ENCODE measurements around the gene CPLX4.

The CPLX4 gene

DNA sequence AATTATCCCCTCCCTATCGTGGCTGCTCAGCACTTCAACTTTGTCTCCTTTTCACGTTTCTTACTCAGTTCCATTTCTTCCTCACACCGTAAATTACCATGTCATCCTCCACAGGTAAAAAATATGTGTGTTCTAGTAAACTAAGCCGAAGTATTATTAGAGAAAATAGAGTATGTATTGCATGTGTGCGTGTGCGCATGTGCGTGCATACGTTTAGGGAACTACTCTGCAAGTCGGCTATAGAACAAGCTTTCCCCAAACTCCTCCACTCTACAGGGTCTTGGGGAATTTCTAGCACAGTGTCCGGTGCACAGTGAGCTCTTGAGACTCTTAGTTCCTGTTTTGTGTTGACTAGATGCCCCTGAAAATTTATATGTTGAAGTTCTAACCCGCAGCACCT lies 36.1 kb downstream of the CPLX4 start:
- DNase-seq (no peak), ATAC-seq (no peak)
- Mint-ChIP-seq H3K4me3 (no peak overlapping the region), H3K27ac (no peak overlapping the region), H3K4me1 (no peaks in the 10 kb centered on the region), H3K27me3 (peaks cover 79% of the 10 kb centered on the region), H3K9me3 (no peaks in the 10 kb centered on the region)

DNA sequence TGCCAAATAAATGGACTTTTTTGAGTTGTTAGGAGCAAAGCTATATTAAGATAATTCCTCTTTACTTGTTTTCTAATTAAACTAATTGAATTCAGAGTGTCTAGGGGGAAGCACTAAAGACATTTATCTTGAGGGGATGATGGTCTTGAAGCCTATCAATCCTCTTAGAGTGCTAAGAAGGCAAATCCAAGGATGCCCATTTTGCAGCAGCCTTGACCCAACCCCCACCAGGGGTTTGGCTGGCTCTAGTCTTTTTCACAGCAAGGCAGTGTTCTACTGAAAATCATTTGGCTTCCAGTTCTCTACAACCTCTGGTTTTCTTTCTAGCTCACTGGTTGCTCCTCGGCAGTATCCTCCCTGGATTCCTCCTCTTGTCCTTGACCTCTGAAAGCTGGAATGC lies 38.7 kb downstream of the CPLX4 start:
- DNase-seq, result no peak
- Mint-ChIP-seq H3K27ac (no peak overlapping the region), H3K4me1 (no peaks in the 10 kb centered on the region), H3K9me3 (no peaks in the 10 kb centered on the region), H3K27me3 (peaks cover 85% of the 10 kb centered on the region), H3K4me3 (no peak overlapping the region)
- ATAC-seq, result no peak

DNA sequence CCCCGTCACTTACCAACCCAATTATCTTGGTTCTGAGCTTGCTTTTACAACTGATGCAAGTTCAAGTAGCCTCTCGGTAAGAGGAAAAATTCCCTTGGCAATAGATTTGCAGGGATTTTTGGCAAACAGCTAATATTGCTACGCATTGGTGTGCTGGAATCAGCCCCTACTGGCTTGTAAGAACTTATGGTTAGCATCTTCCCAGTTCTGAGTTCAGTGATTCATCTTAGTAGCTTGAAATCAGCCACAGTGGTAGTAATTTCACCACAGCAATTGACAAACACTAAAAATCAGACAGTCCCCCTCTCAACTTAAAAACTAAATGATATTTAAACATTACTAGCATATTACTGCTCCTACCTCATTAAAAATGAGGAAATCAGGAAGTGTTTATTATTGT lies 39.3 kb downstream of the CPLX4 start:
- DNase-seq, result no peak
- H3K9me3 Mint-ChIP-seq, result no peaks in the 10 kb centered on the region
- peaks cover 3% of the 10 kb centered on the region for H3K4me1 Mint-ChIP-seq
- ATAC-seq, result no peak
- no peak overlapping the region for H3K27ac Mint-ChIP-seq
- H3K27me3 Mint-ChIP-seq, result peaks cover 85% of the 10 kb centered on the region
- no peak overlapping the region for H3K4me3 Mint-ChIP-seq

DNA sequence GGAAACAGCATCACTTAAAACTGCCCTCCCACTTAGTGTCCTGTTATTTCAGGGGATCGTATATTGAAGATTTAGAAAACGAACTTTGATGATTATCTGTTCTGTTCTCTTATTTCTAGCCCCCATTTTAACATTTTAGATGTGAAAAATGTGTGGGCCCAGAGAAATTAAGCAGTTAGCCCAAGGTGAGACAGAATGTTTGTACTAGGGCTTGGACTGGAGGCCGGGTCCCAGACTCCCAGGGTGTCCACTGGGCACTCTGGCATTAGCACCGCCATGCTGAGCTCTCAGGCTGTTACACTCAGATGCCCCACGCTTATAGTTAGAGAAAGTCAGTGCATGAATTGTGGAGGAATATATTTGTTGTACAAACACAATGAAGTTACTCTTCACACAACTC lies 39.7 kb downstream of the CPLX4 start:
- Mint-ChIP-seq H3K4me3 (no peak overlapping the region), H3K27ac (no peak overlapping the region), H3K4me1 (peaks cover 7% of the 10 kb centered on the region), H3K27me3 (peaks cover 85% of the 10 kb centered on the region), H3K9me3 (no peaks in the 10 kb centered on the region)
- DNase-seq, result no peak
- ATAC-seq, result no peak

DNA sequence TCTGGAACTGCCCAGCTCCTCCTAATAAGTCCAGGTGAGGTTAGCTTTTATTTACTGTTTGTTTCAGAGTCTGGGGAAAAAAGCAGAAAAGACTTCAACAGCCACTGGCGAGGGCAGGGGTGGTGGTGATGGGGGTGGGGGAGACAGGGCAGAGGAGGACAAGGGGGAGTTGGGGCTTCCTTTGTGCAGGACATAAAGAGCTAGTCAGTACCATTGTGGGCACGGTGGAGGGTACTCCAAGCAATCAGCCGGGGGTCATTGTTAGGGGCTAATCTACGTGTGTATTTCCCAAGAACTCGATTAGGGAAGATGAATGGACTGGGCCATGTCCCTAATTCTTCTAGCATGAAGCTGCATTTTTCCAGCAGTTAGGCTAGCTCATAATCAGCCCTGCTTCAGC lies 42.4 kb downstream of the CPLX4 start:
- Mint-ChIP-seq H3K4me1 (peaks cover 20% of the 10 kb centered on the region), H3K9me3 (no peaks in the 10 kb centered on the region), H3K27me3 (peaks cover 89% of the 10 kb centered on the region), H3K27ac (no peak overlapping the region), H3K4me3 (no peak overlapping the region)
- DNase-seq (no peak), ATAC-seq (no peak)

DNA sequence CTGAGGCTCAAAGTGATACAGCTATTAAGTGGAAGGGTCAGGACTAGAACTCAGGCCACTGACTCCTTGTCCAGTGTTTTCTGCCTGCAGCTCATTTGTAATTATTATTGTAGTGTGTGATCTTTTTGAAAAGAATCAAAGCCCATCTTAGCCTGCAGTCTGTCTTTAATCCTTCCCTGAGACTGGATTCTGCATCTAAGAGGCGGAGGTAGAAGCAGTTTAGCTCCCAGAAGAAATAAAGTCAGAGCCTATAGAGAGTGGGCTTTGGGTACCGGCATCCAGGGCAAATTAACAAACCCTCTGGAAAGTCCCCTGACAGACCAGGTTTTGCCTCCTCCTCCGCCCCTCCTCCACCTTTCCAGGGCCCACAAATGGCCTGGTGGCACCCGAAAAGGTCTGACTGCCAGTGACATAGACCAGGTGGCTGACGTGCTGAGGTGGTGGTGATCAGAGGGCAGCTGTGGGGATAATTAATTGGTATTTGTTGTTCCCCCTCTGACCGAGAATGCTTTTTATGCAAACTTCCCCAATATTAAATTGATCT lies 43.0 kb downstream of the CPLX4 start:
- DNase-seq, result no peak
- Mint-ChIP-seq H3K27ac (no peak overlapping the region), H3K4me1 (peaks cover 20% of the 10 kb centered on the region), H3K27me3 (peaks cover 89% of the 10 kb centered on the region), H3K9me3 (no peaks in the 10 kb centered on the region), H3K4me3 (no peak overlapping the region)
- no peak for ATAC-seq

DNA sequence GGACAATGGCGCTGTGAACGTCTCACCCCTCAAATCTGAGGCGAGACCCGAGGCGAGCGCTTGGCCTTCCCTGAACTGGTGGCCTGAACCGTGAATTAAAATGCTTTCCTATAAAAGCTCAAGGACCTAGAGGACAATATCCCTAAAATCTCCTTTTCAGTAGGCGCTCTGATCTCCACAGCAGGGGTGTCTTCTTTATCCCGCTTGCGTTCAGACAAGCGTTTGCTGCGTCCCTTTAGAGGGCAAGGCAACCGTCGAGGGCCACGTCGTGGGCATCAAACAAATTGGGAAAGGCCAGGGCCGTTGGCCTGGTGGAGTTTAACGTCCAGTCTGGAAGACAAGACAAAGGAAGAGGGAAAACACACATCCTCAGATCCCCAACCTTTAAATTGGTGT lies 43.9 kb downstream of the CPLX4 start:
- H3K27me3 Mint-ChIP-seq, result peaks cover 89% of the 10 kb centered on the region
- DNase-seq (no peak), ATAC-seq (no peak)
- no peaks in the 10 kb centered on the region for H3K9me3 Mint-ChIP-seq
- H3K4me1 Mint-ChIP-seq, result peaks cover 25% of the 10 kb centered on the region
- no peak overlapping the region for H3K27ac Mint-ChIP-seq
- no peak overlapping the region for H3K4me3 Mint-ChIP-seq

DNA sequence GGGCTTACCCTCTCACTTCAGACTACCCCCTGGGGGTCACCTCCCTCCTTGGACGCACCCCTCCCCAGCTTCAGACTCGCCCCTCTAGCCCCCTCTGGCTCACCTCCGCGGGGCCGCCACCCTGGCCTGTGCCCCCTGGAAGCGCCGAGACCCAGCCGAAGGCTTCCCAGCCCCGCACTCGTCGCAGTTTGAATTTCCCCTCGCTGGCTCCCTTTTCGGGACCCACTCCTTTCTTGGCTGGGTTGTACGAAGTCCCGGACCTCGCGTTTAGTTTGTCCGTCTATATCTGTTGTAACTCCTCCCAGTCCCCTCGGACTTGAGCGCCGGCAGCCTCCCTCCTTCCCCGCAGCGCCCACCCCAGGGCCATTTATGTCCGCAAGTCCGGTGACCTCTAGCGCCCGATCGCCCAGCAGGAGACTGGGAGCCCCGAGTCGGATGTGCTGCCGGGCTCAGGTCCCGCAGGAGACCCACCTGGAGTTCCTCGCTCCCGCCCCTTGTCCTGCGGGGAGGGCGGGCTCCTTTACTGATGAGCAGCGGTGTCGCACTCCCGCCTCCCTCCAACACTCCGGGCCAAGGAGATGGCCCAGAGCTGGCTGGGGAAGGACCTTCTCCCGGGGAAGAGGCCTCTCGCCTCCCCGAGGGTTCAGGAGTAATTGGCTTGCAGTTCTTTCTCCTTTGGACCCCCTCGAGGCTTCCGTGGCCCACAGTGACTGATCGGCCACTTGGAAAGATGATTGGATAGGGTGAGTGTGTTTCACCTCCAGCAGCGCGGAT lies 44.5 kb downstream of the CPLX4 start:
- no peaks in the 10 kb centered on the region for H3K9me3 Mint-ChIP-seq
- no peak for DNase-seq
- H3K4me3 Mint-ChIP-seq, result peak overlapping the region; percentile 53 to 70
- H3K27me3 Mint-ChIP-seq, result peaks cover 93% of the 10 kb centered on the region
- peaks cover 28% of the 10 kb centered on the region for H3K4me1 Mint-ChIP-seq
- ATAC-seq, result no peak
- H3K27ac Mint-ChIP-seq, result peak overlapping the region in 1 of 2 donors; percentile 12

DNA sequence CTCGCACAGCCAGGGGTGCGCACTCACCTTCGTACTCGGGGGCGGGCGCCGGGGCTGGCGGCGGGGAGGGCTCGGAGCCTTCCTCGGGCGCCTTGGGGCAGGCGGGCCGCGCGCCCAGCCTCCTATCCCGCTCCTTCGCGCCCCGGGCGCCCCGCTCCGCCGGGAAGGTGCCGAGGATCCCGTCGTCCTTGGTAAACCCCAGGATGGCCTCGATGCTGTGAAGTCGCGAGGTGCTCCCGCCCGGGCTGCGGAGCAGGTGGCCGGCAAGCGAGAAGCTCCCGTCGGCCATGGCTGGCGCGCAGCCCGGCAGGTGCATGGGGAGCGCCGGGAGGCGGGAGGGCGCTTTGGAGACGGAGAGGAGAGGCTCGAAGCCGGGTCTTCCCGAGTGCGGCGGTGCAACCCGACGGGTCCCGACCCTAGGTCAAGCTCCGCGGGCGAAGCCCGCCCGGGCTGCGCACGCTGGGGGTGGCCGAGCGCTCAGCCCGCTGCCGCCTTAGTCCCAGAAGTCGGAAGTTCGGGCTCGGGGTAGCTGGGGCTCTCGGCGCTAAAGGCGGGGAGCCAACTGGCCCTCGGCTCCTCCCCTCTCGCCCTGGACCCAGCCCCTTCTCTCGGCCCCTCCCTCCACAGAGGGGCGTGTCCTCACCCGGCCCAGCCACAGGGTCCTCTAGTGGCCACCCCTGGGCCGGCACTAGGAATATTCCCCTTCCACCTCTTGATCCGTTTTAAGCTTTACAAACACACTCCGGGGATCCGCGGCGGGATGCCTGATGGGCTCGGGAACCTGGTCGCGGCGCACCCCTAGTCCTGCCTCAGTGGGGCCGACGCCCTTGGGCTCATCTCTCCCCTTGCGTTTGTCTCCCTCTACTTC lies 45.3 kb downstream of the CPLX4 start, which contains the start of gene RAX:
Gene RAX (minus strand): TSS at position 564 of the 868 bp plus-strand sequence. CDS start 248 bp downstream, at position 316.
- Mint-ChIP-seq H3K27me3 (peaks cover 93% of the 10 kb centered on the region), H3K4me3 (peak within 1 kb of the TSS; percentile 53 to 70), H3K27ac (peak within 1 kb of the TSS in 1 of 2 donors; percentile 12), H3K4me1 (peaks cover 36% of the 10 kb centered on the region), H3K9me3 (no peaks in the 10 kb centered on the region)
- ATAC-seq, result peak; percentile 50
- DNase-seq, result peak in 1 of 2 donors; percentile 42

DNA sequence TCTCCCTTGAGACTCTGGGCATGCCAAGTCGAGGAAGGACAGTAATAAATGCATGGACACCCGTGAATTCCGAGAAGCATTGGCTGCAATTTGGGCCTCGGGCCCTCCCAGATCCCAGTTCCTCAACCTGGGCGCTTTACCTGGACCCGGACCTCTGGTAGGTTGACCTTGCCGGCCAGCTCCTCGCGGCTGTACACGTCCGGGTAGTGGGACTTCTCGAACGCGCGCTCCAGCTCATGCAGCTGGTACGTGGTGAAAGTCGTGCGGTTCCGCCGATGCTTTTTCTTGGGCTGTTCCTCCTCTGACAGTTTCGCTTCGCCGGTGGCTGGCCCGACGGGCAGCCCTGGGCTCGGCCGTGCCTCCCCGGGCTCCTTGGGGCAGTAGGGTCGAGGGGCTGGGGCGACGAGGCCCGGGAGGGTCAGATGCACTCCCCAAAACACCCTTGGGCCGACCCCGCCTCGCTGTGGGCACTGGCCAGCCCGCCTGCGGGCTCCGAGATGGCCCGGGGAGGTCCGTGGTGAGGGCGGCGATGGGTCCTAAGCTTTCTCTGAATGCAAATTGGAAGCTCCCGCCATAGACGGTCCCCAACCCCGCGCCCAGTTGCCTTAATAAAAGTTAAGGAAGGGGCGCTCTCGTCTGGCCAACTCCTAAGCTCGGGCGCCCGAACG lies 46.1 kb downstream of the CPLX4 start:
- Mint-ChIP-seq H3K9me3 (no peaks in the 10 kb centered on the region), H3K4me3 (peak overlapping the region; percentile 7 to 21), H3K27me3 (peaks cover 93% of the 10 kb centered on the region), H3K27ac (no peak overlapping the region), H3K4me1 (peaks cover 44% of the 10 kb centered on the region)
- DNase-seq (no peak), ATAC-seq (no peak)

DNA sequence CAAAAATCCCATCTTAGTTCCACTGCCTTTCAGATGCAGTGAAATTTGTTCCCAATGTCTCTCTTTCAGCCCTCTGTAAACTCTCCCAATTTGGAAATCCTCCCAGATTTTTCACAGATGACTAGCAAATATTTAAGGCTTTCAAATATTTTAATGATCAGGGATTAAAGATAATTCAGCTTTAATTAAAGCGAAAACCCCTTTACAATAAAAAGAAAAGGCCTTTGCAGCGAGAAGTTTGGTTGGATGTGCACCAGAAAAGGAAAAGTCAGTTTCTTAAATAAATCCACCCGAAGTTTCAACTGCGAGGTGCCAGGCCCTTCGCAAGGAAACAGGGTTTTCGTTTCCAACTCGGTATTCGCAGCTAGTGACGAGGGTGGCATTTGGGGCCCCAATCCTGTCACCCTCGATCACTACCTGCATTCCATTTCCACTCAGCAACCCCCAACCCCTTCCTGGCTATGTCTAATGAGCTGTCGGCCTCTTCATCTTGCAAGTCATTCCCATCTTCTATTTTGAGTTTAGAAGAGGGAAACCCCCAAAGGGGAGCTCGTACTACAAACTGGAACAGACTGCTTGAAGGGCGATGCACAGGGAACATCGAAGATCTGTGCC lies 46.7 kb downstream of the CPLX4 start:
- no peak for DNase-seq
- no peak for ATAC-seq
- Mint-ChIP-seq H3K4me3 (peak overlapping the region; percentile 7 to 21), H3K27me3 (peaks cover 93% of the 10 kb centered on the region), H3K27ac (no peak overlapping the region), H3K9me3 (no peaks in the 10 kb centered on the region), H3K4me1 (peaks cover 46% of the 10 kb centered on the region)

DNA sequence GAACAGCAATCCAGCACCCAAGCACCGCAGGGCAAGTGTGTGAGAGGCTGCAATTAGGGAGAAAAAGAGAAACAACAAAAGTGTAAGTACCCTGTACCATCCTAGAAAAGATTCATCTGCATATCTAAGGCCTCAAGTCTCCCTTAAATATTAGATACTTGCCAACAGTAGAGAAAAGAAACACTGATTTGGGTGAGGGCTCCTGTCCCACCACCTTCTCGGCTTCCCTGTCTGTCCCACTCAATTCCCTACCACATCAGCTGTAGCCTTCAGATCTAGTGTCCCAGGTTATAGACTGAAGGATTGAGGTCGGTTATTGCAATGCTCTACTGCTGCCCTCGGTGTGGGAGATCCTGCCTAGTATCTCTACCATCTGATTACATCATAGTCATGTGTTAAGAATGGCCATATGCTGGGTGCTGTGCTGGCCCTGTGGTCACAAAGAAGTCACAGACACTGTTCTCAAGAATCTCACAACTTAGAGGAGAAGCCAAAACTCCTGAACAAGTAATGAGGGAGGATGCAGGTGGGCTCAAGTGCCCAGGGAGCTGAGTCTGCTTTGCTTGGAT lies 47.7 kb downstream of the CPLX4 start:
- DNase-seq, result no peak
- Mint-ChIP-seq H3K27me3 (peaks cover 93% of the 10 kb centered on the region), H3K4me1 (peaks cover 51% of the 10 kb centered on the region), H3K9me3 (no peaks in the 10 kb centered on the region), H3K4me3 (no peak overlapping the region), H3K27ac (no peak overlapping the region)
- no peak for ATAC-seq

DNA sequence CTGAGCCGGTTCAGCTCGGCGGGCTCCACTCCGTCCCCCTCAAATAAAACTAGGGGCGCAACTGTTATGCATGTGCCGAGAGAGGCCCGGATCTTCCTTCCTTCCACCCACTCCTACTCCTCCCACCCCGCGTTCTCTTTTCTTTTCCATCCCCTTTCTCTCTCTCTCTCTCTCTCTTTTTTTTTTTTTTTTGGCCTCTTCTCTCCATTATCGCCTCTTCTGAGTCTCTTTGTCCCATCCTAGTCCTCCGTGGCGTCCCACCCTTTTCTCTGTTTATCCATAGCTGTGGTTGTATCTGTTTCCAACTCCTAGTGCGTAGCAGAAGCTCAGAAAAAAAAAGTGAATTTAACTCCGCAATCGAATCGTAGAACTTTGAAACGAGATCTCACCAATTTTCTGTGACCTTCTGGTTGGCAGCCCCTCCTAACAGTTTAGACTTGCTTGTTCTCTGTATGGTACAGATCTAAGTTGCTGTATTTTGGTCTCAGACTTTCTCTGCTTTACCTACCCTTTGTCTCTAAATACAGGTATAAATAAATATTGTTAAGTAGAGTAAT lies 48.8 kb downstream of the CPLX4 start:
- no peak for ATAC-seq
- peaks cover 93% of the 10 kb centered on the region for H3K27me3 Mint-ChIP-seq
- peaks cover 54% of the 10 kb centered on the region for H3K4me1 Mint-ChIP-seq
- H3K4me3 Mint-ChIP-seq, result peak overlapping the region; percentile 57 to 62
- H3K27ac Mint-ChIP-seq, result peak overlapping the region in 1 of 2 donors; percentile 35
- H3K9me3 Mint-ChIP-seq, result no peaks in the 10 kb centered on the region
- DNase-seq, result no peak

DNA sequence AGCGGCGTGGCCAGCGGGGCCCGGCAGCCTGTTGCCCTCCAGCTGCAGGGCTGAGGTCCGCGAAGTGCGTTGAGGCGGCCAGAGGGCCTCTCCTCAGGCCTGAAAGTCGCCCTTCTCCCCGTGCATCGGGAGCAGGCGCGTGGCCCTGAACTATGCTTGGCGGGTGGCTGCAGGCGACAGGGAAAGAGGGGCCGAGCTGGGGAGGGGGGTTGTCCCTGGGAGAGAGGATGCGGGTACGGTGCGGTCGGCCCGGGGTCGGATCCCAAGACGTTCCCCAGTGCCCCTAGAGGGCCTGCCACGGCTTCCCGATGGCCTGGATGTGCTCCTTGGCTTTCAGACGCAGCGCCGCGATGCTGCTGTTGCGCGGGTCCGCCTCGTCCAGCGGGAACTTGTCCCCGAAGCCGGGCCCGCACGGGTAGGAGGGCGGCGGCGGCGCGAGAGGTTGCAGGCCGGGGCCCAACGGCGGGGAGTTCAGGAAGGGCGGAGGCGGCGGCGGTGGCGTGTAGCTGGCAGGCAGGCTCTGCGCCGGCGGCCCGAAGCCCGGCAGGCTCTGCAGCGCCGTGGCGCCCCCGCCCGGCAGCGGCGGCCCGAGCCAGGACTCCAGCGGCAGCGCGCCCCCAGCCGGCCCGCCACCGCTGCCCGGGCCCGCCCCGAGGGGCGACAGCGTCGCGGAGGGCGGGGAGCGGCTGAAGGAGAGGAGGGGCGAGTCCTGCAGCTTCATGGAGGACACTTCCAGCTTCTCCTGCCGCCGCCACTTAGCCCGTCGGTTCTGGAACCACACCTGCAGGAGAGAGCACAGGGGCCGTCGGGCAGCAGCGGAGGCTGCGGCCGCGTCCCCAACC lies 49.5 kb downstream of the CPLX4 start:
- Mint-ChIP-seq H3K4me1 (peaks cover 48% of the 10 kb centered on the region), H3K27me3 (peaks cover 93% of the 10 kb centered on the region), H3K27ac (no peak overlapping the region), H3K4me3 (peak overlapping the region; percentile 72 to 78), H3K9me3 (no peaks in the 10 kb centered on the region)
- ATAC-seq, result peak; percentile 81
- DNase-seq, result peak; percentile 67 to 70

Measured in stimulated activated naive CD8-positive, alpha-beta T cell treated with anti-CD3 and anti-CD28 coated beads, Interleukin-15, amount 100 ng/mL, for 72 hours (primary cell).